Type B pancreatic cell (in vitro differentiated cells): ENCODE results near the gene RNFT2. TPM values are rescaled to one million over a fixed set of nuclear protein-coding genes. Genes with fewer than 3 reads are reported as not detected.

Experiments used
- DNase-seq: peaks from one replicate; pipeline ENCODE4 v3.0.0; 2021; ENCODE audit warnings: mixed read lengths; ENCODE audit not compliant: unreplicated experiment; ENCODE audit errors: extremely low spot score
- H3K27ac Mint-ChIP-seq: 2 replicates; pipeline ENCODE4 v1.8.0; 2021; ENCODE audit warnings: mild to moderate bottlenecking, mixed read lengths
- H3K27me3 Mint-ChIP-seq: 2 replicates; pipeline ENCODE4 v1.8.0; 2021; ENCODE audit warnings: mixed read lengths
- H3K36me3 Mint-ChIP-seq: 2 replicates; pipeline ENCODE4 v1.8.0; 2021; ENCODE audit warnings: mixed read lengths
- H3K4me1 Mint-ChIP-seq: one replicate; pipeline ENCODE4 v1.8.0; 2021; ENCODE audit warnings: mixed read lengths; ENCODE audit not compliant: unreplicated experiment
- H3K4me3 Mint-ChIP-seq: 2 replicates; pipeline ENCODE4 v1.8.0; 2021; ENCODE audit warnings: mild to moderate bottlenecking, mixed read lengths
- H3K9me3 Mint-ChIP-seq: 2 replicates; pipeline ENCODE4 v1.8.0; 2021; ENCODE audit warnings: mixed read lengths
- total RNA-seq: library from RNA; stranded (reverse); gene quantifications from 2 replicates; pipeline ENCODE4 v1.2.1, GENCODE V29; 2021; ENCODE audit warnings: low replicate concordance
- TF ChIP-seq, protein P1 (sequence below): fragments of 200-600 bp; sonication (generic); conservative IDR thresholded peaks from 2 replicates; pipeline ENCODE4 v1.5.0; 2021; ENCODE audit warnings: antibody characterized with exemption, mild to moderate bottlenecking

The RNFT2 gene
- total RNA-seq, 1 donor from 2014 or later = 25.0 TPM

DNA sequence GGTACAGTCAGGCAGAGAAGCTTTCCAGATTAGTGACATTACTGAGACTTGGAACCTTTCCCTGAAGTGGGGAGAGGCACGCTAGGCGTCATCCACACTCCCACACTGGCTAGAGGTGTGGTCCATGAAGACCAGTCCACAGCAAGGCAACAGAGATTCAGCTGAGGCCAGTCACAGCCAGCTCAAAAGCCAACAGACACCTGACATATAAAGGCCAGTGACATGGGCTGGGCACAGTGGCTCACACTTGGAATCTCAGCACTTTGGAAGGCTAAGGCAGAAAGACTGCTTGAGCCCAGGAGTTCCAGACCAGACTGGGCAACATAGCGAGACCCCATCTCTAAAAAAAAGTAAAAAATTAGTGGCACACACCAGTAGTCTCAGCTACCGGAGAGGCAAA lies 132.2 kb downstream of the RNFT2 start:
- no peaks in the 10 kb centered on the region for H3K9me3 Mint-ChIP-seq

GRCh38 chr12:116874324-116874995 lies 136.3 kb downstream of the RNFT2 start:
- TF ChIP-seq, protein P1, sequence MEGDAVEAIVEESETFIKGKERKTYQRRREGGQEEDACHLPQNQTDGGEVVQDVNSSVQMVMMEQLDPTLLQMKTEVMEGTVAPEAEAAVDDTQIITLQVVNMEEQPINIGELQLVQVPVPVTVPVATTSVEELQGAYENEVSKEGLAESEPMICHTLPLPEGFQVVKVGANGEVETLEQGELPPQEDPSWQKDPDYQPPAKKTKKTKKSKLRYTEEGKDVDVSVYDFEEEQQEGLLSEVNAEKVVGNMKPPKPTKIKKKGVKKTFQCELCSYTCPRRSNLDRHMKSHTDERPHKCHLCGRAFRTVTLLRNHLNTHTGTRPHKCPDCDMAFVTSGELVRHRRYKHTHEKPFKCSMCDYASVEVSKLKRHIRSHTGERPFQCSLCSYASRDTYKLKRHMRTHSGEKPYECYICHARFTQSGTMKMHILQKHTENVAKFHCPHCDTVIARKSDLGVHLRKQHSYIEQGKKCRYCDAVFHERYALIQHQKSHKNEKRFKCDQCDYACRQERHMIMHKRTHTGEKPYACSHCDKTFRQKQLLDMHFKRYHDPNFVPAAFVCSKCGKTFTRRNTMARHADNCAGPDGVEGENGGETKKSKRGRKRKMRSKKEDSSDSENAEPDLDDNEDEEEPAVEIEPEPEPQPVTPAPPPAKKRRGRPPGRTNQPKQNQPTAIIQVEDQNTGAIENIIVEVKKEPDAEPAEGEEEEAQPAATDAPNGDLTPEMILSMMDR = no peak
- H3K27me3 Mint-ChIP-seq = peaks cover 50% of the 10 kb centered on the region
- H3K4me3 Mint-ChIP-seq = no peak overlapping the region
- no peak for DNase-seq
- no peaks in the 10 kb centered on the region for H3K9me3 Mint-ChIP-seq
- H3K27ac Mint-ChIP-seq = no peak overlapping the region
- peaks cover 3% of the 10 kb centered on the region for H3K36me3 Mint-ChIP-seq
- H3K4me1 Mint-ChIP-seq = peaks cover 15% of the 10 kb centered on the region

More for the DNA sequence above, 132.2 kb downstream of the RNFT2 start:
- TF ChIP-seq, protein P1 = no peak
- peaks cover 3% of the 10 kb centered on the region for H3K36me3 Mint-ChIP-seq
- peaks cover 14% of the 10 kb centered on the region for H3K27me3 Mint-ChIP-seq
- no peaks in the 10 kb centered on the region for H3K4me1 Mint-ChIP-seq
- DNase-seq = no peak
- no peak overlapping the region for H3K4me3 Mint-ChIP-seq
- no peak overlapping the region for H3K27ac Mint-ChIP-seq

GRCh38 chr12:116876151-116876869 lies 138.2 kb downstream of the RNFT2 start:
- Mint-ChIP-seq H3K9me3 (no peaks in the 10 kb centered on the region), H3K27me3 (peaks cover 57% of the 10 kb centered on the region), H3K27ac (no peak overlapping the region), H3K4me3 (peak overlapping the region; percentile 45), H3K4me1 (peaks cover 26% of the 10 kb centered on the region), H3K36me3 (peaks cover 3% of the 10 kb centered on the region)
- TF ChIP-seq, protein P1 = no peak
- DNase-seq = no peak

DNA sequence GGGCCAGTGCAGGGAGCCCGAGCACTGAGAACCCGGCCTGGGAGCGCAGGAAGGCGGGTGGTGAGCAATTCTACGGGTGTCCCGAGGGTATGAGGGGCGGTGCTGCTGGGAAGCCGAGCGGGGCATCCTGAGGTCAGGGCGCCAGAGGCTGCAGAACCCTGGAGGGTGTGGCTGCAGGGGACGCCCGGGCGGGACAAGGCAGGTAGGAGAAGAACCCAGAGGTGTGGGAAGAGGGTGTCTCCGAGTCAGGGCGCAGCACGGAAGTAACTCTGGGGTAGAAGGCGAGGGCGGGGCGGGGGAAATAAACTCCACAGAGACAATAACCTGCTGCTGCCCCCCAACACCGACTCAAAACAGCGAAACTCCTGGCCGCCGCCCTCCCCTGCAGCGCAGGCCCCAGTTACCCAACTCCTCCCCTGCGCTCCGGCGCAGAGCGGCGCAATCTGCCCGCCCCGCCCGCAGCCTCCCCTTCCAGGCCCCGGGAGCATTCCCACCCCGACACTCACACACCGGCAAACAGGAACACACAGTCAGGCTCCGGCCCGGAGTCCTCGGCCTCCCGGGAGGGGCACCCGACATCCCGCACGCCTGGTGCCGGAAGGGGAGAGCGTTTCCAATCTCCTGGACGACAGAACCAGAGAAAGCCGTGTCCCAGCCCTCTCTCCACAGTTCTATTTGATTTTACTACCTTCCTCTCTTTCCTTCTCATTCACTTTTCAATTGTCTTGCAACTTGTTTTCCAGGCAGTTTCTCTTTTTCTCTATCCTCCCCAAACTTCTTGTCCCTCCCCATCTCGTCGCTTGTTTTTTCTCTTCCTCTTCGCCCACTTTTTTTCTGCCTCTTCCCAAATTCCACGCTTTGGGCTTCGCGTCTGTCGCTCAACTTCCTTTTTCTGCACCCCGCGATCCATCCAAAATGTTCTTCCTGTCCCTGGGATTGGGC lies 140.7 kb downstream of the RNFT2 start:
- Mint-ChIP-seq H3K9me3 (no peaks in the 10 kb centered on the region), H3K27ac (peak overlapping the region; percentile 79), H3K4me1 (peaks cover 29% of the 10 kb centered on the region), H3K4me3 (peak overlapping the region; percentile 95), H3K36me3 (peaks cover 3% of the 10 kb centered on the region), H3K27me3 (peaks cover 78% of the 10 kb centered on the region)
- TF ChIP-seq, protein P1 = no peak
- no peak for DNase-seq

GRCh38 chr12:116879509-116880212 lies 141.5 kb downstream of the RNFT2 start:
- Mint-ChIP-seq H3K27me3 (peaks cover 80% of the 10 kb centered on the region), H3K27ac (peak overlapping the region; percentile 79), H3K4me1 (peaks cover 29% of the 10 kb centered on the region), H3K4me3 (peak overlapping the region; percentile 96), H3K36me3 (peaks cover 2% of the 10 kb centered on the region), H3K9me3 (no peaks in the 10 kb centered on the region)
- no peak for DNase-seq
- TF ChIP-seq, protein P1 = no peak
